ENCODE results near the gene GSG1L.

The GSG1L gene

DNA sequence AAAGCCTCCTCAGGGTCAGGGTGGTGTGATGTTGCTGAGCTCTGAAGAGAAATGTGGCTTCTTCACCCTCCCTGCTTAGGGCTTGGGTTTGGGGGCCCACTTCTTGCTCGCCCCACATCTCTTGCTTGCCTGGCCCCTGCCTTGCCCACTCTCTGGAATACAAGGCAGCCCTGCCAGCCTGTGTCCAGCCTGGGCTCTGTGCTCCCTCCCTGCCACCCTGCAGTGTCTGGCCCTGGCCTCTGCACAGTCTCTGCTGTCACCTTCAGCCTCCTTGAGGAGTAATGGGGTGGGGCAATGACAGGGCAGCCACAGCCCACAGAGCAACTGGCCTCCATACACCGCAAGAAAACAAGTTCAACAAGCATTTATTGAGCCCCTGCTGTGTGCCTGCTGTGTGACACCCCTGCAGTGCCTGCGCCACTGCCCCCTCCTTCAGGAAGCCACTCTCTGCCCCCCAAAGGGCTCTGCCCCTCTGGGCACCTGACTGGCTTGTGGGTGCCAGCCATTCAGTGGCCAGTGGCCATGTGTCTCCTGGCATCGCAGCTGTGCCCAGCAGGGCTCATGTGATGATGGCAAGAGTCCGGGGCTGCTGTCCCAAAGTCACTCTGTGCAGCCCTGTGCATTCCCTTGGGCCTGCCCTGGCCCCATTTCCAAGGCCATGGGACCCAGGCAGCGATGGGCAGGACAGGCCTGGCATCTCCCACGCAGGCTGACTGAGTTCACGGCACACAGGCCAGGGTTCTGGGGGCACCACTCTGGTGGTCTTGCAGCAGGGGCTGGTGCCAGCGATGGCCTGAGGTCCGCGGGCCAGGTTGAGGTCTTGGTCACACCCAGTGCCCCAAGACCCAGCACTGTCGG is 272.7 kb downstream of the GSG1L start:
- no peak overlapping the region for H3K4me3 ChIP-seq (ENCODE audit: low read depth, low read length)
- TF ChIP-seq CTCF (IDR thresholded peaks at IDR 0.05; ENCODE audit: borderline replicate concordance, insufficient read depth, low read depth, low read length), result no peak

- TF ChIP-seq CTCF (IDR thresholded peaks at IDR 0.05; ENCODE audit: borderline replicate concordance, insufficient read depth, low read depth, low read length), result no peak
- no peak overlapping the region for H3K4me3 ChIP-seq (ENCODE audit: low read depth, low read length)
Observed at GRCh38 chr16:27789595-27790241, 273.8 kb downstream of the GSG1L start.

DNA sequence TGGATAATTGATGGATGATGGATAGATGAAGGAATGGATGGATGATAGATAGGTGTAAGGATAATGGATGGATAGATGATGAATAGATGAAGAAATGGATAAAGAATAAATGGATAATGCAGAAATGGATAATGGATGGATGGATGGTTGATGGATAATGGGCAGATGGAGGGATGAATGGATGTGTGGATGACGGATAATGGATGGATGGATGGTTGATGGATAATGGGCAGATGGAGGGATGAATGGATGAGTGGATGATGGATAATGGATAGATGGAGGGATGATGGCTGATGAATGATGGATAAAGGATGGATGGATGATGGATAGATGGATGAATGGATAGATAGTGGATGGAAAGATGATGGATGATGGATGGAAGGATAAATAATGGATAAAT is 274.4 kb downstream of the GSG1L start:
- no peak for TF ChIP-seq CTCF (IDR thresholded peaks at IDR 0.05; ENCODE audit: borderline replicate concordance, insufficient read depth, low read depth, low read length)
- H3K4me3 ChIP-seq (ENCODE audit: low read depth, low read length), result no peak overlapping the region

DNA sequence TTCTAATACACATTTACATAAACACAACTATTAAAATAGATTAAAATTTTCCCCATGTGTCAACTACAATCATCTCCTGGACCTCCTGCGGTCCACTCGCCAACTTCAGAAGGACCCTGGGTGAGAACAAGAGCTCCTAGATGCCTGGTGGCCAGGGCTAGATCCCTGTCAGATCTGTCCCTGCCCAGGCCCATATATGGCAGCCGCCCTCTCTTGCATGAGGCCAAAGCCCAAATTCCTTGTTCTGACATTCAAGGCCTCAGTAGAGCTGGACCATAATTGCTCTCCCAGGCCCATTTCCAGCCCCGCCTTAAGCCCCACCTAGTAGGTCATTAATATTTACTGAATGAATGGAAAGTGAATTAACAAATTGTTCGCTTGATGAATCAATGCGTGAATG is 275.8 kb downstream of the GSG1L start:
- no peak for TF ChIP-seq CTCF (IDR thresholded peaks at IDR 0.05; ENCODE audit: borderline replicate concordance, insufficient read depth, low read depth, low read length)
- no peak overlapping the region for H3K4me3 ChIP-seq (ENCODE audit: low read depth, low read length)

GRCh38 chr16:27786923-27787625 is 276.4 kb downstream of the GSG1L start:
- no peak for TF ChIP-seq CTCF (IDR thresholded peaks at IDR 0.05; ENCODE audit: borderline replicate concordance, insufficient read depth, low read depth, low read length)
- H3K4me3 ChIP-seq (ENCODE audit: low read depth, low read length), result no peak overlapping the region

DNA sequence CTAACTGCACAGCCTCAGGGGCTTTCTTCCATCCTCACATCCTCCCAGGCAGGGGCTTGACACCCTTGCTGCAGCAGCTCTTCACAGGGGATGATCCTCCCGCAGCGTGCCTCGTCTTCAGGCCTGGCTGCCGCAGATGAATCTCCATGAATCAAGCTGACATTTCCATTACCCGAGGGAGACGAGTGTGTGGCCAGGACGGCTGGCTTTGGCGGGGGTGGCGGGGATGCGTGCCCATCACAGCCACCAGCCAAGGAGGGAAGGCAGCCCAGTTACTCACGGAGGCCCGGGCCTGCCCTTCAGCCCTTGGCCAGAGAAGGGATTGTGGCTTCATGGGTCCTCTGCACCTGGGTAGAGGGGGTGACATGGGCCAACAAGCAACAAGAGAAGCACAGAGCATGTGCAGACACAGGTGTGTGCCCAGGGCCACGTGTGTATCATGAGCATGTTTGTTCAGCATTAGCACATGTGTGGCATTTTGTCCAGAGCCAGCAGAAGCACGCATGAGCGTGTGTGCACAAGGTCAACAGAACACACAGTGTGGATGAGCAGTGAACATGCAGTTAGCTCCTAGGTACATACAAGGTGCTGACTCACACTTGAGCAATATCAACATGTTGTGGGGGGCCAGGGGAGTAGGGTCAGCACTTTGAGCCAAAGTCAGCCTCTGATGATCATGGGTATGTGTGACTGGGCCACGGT is 277.1 kb downstream of the GSG1L start:
- H3K4me3 ChIP-seq (ENCODE audit: low read depth, low read length), result no peak overlapping the region
- no peak for TF ChIP-seq CTCF (IDR thresholded peaks at IDR 0.05; ENCODE audit: borderline replicate concordance, insufficient read depth, low read depth, low read length)
